SK-N-SH (cell line): Measurements from ENCODE around the gene TMPRSS13.

Experiments
- CTCF ChIP-seq: fragments of 200-600 bp; sonication (generic); IDR thresholded peaks from 2 replicates; pipeline ENCODE4 v1.6.1; 2017; ENCODE audit warnings: antibody characterized with exemption, mild to moderate bottlenecking, moderate library complexity
- FOXM1 ChIP-seq: IDR thresholded peaks from 2 replicates; pipeline ENCODE4 v1.4.0; 2012; ENCODE audit warnings: low read depth, mild to moderate bottlenecking
- MXI1 ChIP-seq: IDR thresholded peaks from 2 replicates; pipeline ENCODE4 v1.6.1; 2012; ENCODE audit warnings: mild to moderate bottlenecking, low read depth, low read length, improper control_type of control experiment
- REST ChIP-seq: IDR thresholded peaks from 2 replicates; pipeline ENCODE4 v1.6.1; 2012; ENCODE audit warnings: mild to moderate bottlenecking, low read depth, low read length, moderate library complexity

- TF ChIP-seq CTCF = no peak
- TF ChIP-seq MXI1 = no peak
- no peak for TF ChIP-seq REST
- no peak for TF ChIP-seq FOXM1
Observed at GRCh38 chr11:117910941-117911655, 18.1 kb downstream of the TMPRSS13 start.
